Fibroblast of pulmonary artery (primary cell): Measurements from ENCODE around the gene PTEN.

Experiments
- DNase-seq: peaks from one replicate; pipeline ENCODE4 v3.0.0-alpha.2; 2010; ENCODE audit warnings: low read depth
- H3K4me3 ChIP-seq: replicated peaks from 2 replicates; pipeline ENCODE4 v1.5.1; 2011; ENCODE audit warnings: low read depth, mild to moderate bottlenecking, control low read depth, low read length, moderate library complexity
- TF ChIP-seq, protein P1 (sequence below): IDR thresholded peaks from 2 replicates; pipeline ENCODE4 v1.5.1; 2011; ENCODE audit warnings: mild to moderate bottlenecking, control low read depth, low read length, inconsistent platforms; ENCODE audit errors: missing control alignments

The PTEN gene

DNA sequence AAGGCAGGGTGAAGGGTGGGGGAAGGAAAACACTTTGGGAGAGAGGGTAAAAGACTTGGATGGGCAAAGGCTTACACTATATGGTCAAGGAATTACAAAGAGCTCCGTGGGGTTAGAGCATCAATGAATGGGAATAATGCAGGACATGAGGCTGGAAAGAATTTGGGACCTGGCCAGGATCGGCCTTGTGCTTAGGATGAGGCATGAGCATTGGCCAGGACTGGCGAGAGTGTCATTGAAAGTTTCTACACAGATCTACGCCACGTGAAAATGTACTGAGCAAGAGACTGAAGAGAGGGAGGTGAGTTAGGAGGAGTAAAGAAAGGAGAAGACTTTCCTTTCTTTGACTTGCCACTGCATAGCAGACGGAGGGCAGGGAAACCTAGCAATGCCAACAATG is 142.8 kb downstream of the PTEN start:
- no peak overlapping the region for H3K4me3 ChIP-seq
- TF ChIP-seq, protein P1, sequence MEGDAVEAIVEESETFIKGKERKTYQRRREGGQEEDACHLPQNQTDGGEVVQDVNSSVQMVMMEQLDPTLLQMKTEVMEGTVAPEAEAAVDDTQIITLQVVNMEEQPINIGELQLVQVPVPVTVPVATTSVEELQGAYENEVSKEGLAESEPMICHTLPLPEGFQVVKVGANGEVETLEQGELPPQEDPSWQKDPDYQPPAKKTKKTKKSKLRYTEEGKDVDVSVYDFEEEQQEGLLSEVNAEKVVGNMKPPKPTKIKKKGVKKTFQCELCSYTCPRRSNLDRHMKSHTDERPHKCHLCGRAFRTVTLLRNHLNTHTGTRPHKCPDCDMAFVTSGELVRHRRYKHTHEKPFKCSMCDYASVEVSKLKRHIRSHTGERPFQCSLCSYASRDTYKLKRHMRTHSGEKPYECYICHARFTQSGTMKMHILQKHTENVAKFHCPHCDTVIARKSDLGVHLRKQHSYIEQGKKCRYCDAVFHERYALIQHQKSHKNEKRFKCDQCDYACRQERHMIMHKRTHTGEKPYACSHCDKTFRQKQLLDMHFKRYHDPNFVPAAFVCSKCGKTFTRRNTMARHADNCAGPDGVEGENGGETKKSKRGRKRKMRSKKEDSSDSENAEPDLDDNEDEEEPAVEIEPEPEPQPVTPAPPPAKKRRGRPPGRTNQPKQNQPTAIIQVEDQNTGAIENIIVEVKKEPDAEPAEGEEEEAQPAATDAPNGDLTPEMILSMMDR, result no peak
- no peak for DNase-seq

DNA sequence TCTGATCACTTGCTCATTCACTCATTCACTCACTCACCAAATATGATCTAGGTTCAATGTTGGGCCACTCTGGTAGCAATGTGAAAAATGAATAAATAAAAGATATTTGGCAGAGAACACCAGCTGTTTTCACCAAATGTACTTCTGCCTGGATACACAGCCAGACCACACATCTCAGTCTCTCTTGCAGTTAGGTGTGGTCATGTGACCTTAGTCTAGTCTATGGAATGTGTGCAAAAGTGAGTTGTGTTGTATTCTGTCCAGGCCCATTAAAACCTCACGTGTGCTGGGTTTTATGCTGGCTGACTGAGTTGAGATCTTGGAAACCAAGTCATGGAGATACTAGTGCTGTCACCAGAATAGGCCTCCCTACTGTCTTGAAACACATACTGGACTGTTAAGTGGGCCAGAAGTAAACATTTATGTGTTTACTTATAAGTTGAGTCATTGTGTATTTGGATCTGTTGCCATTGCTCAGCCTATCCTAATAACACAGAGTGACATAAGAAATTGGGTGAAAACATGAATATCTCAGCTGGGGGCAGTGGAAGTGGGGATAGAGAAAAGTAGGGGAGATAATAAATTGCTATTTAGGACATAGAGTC is 145.5 kb downstream of the PTEN start:
- TF ChIP-seq, protein P1, result no peak
- no peak overlapping the region for H3K4me3 ChIP-seq

DNA sequence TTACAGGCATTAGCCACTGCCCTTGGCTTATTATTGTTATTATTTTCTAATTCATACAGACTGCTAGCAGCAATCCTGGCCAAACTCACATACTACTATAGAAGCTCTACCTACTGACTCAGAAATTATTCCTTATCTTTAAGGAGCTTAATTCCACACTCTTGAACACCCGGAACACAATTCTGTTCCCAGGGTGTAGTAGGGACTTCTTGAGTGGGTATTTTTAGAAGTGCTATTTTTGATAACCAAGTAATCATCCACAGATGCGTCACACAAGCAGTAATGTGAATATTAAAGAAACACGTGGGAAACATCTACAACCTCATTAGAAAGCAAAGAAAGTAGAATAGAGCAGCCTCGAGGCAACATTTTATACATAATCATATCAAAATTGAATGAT is 149.2 kb downstream of the PTEN start:
- TF ChIP-seq, protein P1, result no peak
- no peak overlapping the region for H3K4me3 ChIP-seq
- peak; percentile 10 for DNase-seq

More for the DNA sequence above, 145.5 kb downstream of the PTEN start:
- no peak for DNase-seq

DNA sequence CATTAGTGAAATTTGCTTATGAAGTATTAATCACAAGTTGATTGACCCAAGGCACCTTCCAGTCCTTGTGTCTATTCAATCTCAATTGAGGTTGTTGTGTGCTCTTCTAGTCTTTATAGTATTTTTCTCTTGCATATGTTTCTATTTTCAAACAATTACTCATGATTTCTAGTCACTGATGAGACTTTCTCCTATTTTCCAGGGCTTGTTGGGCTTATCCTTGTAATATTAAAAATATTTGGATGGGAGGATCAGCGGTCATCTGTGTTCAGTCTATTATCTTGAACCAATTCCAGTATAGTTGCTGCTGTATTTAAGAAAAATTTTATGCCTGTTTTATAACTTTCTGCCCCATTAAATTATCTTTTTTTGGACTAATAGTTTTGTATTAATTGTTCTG is 154.4 kb downstream of the PTEN start:
- no peak for DNase-seq
- no peak overlapping the region for H3K4me3 ChIP-seq
- TF ChIP-seq, protein P1, result no peak

DNA sequence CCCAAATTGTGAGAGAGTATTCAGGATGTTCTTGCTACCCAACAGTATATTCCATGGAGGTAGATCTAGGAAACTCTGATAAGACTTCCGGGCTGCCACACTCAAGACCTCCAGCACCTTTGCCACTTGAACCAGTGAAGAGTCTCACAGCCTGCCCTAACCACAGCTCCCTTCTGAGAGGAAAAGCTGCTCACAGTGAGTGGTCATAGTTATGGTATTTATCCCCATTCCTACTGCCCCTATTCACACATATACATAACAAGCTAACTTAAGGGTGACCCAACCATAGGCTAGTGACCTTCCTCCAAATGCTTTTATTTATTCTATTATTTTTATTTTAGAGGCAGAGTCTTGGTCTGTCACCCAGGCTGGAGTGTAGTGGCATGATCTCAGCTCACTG is 156.3 kb downstream of the PTEN start:
- no peak for DNase-seq

More for the DNA sequence above, 156.3 kb downstream of the PTEN start:
- TF ChIP-seq, protein P1, result no peak
- no peak overlapping the region for H3K4me3 ChIP-seq
